ENCODE measurements around the gene PXK.

DNA sequence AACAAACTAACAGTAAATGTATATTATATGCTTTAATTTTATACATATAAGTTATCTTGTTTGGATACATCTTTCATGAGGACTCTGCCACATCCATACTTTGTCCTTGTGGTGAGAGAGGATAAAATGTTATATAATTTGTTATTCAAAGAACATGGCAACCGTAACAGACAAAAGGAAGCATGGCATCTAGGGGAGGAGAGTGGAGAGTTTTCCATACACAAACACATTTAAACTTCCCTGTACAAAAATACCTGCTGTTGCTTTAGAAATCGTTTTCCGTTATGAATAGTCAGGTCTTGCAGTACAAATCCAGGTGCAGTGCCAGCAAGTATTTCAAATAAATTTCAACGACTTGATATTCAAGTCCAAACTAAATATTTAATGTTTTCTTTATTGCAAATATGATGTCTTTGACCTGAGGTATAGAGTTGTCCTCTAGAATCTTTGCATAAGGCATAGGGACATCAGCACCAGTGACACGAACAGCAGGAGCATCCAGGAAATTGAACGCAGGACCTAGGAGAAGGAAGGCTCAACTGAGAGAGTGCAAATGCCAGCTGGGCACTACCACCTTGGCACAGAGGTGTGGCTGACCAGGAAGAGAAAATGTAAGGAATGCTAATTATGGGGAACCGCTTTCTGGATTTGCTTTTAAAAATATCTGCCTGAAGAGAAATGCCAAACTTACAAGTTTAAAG lies 95.1 kb downstream of the PXK start:
- TF ChIP-seq CTCF (IDR thresholded peaks at IDR 0.05; ENCODE audit: low read length) (no peak), EZH2phosphoT487 (IDR thresholded peaks at IDR 0.05; ENCODE audit: low read length) (no peak)
